GM10847 (cell line): ENCODE measurements around the gene OR5V1.

Source experiments
- POLR2A ChIP-seq: IDR thresholded peaks from 2 replicates; pipeline ENCODE4 v1.6.1; 2011; ENCODE audit not compliant: insufficient read length; ENCODE audit errors: extremely low read depth

OR5V1 gene

GRCh38 chr6:29368765-29369164 lies at the start of gene OR5V1:
TSS of gene OR5V1 (minus strand) at chr6:29368865. CDS start at chr6:29356195, 12,670 bp downstream.
- no peak for TF ChIP-seq POLR2A

DNA sequence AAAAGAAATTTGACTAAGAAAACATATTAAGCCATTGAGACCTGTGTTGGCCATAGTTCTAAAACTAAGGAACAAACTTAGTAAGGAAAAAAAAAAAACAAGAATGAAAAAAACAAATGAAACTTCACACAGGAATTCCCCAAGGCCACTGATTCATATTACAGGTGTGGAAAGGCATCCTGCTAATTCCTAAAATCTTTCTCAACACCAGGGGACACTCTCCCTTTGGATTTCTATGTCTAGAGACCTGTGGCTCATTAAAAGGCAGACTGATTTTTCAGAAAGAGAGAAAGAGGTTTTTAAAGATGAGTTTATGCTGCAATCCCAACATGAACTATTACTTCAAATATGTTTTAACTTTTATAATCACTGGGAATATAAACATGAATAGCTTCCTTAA lies 45.9 kb upstream of the OR5V1 start, which contains the start of gene OR12D1:
Gene OR12D1 (plus strand): TSS at position 341 of the 400 bp plus-strand sequence.
- no peak for TF ChIP-seq POLR2A

DNA sequence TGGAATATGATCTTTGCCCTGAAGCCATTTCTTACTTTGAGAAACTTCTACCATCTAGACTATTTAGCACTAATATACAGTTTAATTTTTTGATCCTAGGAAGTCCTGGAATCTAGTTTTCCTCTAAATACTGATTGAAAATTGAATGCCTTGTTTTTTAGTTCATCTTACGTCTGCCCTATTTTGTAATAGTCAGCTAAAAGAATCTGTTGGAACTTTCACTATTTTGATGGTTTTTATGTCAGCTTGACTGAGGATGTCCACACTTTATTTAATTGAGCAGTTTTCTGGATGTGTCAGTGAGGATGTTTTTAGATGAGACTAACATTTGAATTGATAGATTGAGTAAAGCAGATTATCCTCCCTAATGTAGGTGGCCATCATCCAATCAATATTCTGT lies 35.1 kb upstream of the OR5V1 start:
- no peak for TF ChIP-seq POLR2A

DNA sequence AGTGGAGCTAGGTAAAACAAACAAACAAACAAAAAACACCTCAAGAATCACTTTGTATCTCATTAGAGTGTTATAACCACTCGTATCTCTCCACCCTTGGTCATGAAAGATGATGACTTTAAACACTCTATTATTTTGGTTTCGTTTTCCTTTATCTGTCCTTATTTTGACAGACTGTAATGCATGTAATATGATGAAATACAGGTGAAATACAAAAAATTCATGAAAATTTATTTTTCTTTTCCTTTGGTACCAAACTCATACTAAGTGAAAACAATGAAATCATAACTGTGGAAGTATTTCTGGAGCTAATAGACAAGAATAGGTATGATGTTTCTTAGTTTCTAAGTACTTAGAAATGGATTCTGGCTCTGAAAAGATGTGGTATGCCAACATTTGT lies 30.9 kb upstream of the OR5V1 start:
- TF ChIP-seq POLR2A, result no peak

GRCh38 chr6:29395331-29395730 lies 26.7 kb upstream of the OR5V1 start, which contains the start of gene OR12D2:
TSS of gene OR12D2 (plus strand) at chr6:29395631. CDS start at chr6:29396700, 1,069 bp downstream.
- no peak for TF ChIP-seq POLR2A

DNA sequence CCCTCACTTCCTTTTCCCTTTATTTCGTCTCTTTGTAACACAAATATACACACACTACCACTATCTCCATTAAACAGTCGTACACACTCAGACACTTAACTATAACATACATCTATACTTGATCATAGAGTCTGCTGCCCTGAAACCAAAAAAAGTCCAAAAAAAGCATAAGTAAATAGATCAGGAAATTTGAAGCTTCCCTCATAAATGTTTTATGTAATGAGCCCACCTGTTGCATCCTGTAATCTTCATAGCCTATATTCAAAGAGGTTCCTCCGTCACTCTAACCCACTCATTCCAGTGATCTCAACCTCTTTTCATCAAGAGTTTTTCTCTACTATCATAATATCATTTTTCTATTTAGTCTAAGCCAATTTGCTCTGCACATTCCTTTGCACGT lies 19.9 kb upstream of the OR5V1 start:
- TF ChIP-seq POLR2A, result no peak

DNA sequence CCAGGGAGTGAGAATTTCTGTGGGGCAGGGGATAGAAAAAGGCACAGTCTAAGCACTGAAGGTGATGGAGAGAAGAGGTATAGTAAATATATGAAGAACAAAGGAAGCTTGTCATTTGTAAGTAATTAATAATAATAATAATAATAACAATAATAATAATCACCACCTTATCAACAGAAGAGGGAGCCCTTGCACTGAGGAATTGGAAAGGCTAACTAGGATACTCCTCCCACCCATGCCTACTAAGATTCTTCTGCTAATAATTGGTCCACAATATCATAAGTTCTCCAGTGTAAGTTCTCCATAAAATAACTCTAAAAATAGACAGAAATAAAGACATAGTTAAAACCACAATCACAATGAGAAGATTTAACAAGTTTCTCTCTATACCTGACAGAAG lies 7.3 kb upstream of the OR5V1 start:
- no peak for TF ChIP-seq POLR2A

GRCh38 chr6:29375191-29375590 lies 6.5 kb upstream of the OR5V1 start, which contains the start of gene OR12D3:
TSS of gene OR12D3 (minus strand) at chr6:29375291. CDS start at chr6:29375287, 4 bp downstream.
- no peak for TF ChIP-seq POLR2A

- TF ChIP-seq POLR2A, result no peak
Measured at GRCh38 chr6:29355603-29356002, 13.1 kb downstream of the OR5V1 start.

GRCh38 chr6:29354980-29355379 lies 13.7 kb downstream of the OR5V1 start:
- no peak for TF ChIP-seq POLR2A

DNA sequence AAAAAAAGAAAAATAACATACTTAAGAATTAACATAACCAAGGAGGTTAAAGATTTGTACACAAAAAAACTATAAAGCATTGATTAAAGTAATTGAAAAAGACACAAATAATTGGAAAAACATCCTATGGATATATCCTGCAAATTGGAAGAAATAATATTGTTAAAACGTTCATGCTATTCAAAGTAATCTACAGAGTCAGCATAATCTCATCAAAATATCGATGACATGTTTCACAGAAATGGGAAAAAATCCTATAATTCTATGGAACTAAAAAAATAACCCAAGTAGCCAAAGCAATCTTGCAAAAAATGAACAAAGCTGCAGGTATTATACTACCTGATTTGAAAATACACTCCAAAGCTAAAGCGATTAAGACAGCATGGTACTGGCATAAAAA lies 23.3 kb downstream of the OR5V1 start:
- no peak for TF ChIP-seq POLR2A

- TF ChIP-seq POLR2A, result no peak
Measured at GRCh38 chr6:29336269-29336668, 32.4 kb downstream of the OR5V1 start.

- TF ChIP-seq POLR2A, result no peak
Measured at GRCh38 chr6:29332676-29333075, 36.0 kb downstream of the OR5V1 start.

- no peak for TF ChIP-seq POLR2A
Measured at GRCh38 chr6:29325777-29326176, 42.9 kb downstream of the OR5V1 start.

DNA sequence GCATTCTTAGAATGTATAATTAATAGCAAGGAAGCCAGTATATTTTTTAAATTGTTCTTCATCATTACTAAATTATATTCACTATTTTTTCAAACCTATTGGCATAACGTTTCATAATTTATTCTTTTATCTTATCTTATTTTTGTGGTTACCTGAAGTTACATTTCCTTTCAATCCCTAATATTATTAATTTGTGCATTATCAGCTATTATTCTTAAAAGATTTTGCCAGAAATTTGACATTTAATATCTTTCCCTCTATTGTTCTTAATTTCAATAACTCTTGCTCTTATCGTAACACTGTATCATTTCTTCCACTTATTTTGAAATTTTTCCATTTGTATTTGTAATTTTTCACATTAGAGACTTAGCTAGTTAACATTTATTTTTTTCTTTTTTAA lies 48.7 kb downstream of the OR5V1 start:
- no peak for TF ChIP-seq POLR2A
